IMR-90 (cell line): Measurements from ENCODE around the gene SMAD7. TPM values are rescaled to one million over a fixed set of nuclear protein-coding genes. Genes with fewer than 3 reads are reported as not detected.

Experiments
- ATAC-seq: fragments of 200-7000 bp; cut with Tn5 transposase; 2 replicates; pipeline ENCODE4 v1.9.1; 2020; ENCODE audit warnings: low read depth, mild to moderate bottlenecking, moderate library complexity
- BruUV-seq: library from RNA; stranded (reverse); fragments of 400-500 nt; replicated peaks from 2 replicates; lab custom pipeline; 2021; lab: Mats Ljungman, UMichigan
- CTCF ChIA-PET: fragments of 300-600 bp; formaldehyde crosslinking; extraction: SDS; loops from one replicate; lab custom pipeline; 2021; ENCODE audit warnings: antibody characterized with exemption; lab: Yijun Ruan, JAX
- POLR2A ChIA-PET: fragments of 300-600 bp; sonication (Branson Sonifier 250); formaldehyde crosslinking; loops from one replicate; lab custom pipeline; 2022; ENCODE audit warnings: antibody characterized with exemption; ENCODE audit not compliant: unreplicated experiment; lab: Charles Lee
- DNase-seq: peaks from one replicate; pipeline ENCODE4 v3.0.0; 2013
- H2AFZ ChIP-seq: replicated peaks from 2 replicates; pipeline ENCODE3; 2013; ENCODE audit warnings: low read length, mild to moderate bottlenecking; ENCODE audit not compliant: poor library complexity
- H2AK5ac ChIP-seq: 2 replicates; pipeline ENCODE4 v1.6.1; 2013; ENCODE audit warnings: low read depth, low read length, inconsistent platforms
- H2AK9ac ChIP-seq: replicated peaks from 2 replicates; pipeline ENCODE3; 2013; ENCODE audit warnings: mild to moderate bottlenecking, low read depth, low read length, moderate library complexity; ENCODE audit not compliant: poor library complexity
- H2BK120ac ChIP-seq: 2 replicates; pipeline ENCODE4 v1.6.1; 2013; ENCODE audit warnings: low read depth, low read length, inconsistent platforms
- H2BK15ac ChIP-seq: 3 replicates; pipeline ENCODE4 v1.6.1; 2013; ENCODE audit warnings: low read depth, low read length, inconsistent platforms
- H2BK20ac ChIP-seq: 2 replicates; pipeline ENCODE4 v1.6.1; 2013; ENCODE audit warnings: low read depth, mild to moderate bottlenecking, inconsistent platforms, low read length, moderate library complexity
- H2BK5ac ChIP-seq: 2 replicates; pipeline ENCODE4 v1.6.1; 2013; ENCODE audit warnings: mild to moderate bottlenecking, low read depth, low read length, inconsistent platforms; ENCODE audit not compliant: poor library complexity, severe bottlenecking
- H3K14ac ChIP-seq: replicated peaks from 2 replicates; pipeline ENCODE4 v1.6.1; 2013; ENCODE audit warnings: low read depth, low read length, inconsistent platforms
- H3K18ac ChIP-seq: 2 replicates; pipeline ENCODE4 v1.6.1; 2013; ENCODE audit warnings: low read depth, low read length, control low read depth
- H3K23ac ChIP-seq: 2 replicates; pipeline ENCODE4 v1.6.1; 2013; ENCODE audit warnings: low read depth, low read length, inconsistent platforms
- H3K27ac ChIP-seq: 2 replicates; pipeline ENCODE4 v1.5.1; 2013; ENCODE audit warnings: mild to moderate bottlenecking, control low read depth, low read length; ENCODE audit not compliant: insufficient read depth
- H3K27me3 ChIP-seq: 2 replicates; pipeline ENCODE4 v1.6.1; 2013; ENCODE audit warnings: low read length; ENCODE audit not compliant: control insufficient read depth, insufficient read depth
- H3K36me3 ChIP-seq: 2 replicates; pipeline ENCODE4 v1.6.1; 2013; ENCODE audit warnings: low read length, mixed read lengths; ENCODE audit not compliant: control insufficient read depth, insufficient read depth
- H3K4ac ChIP-seq: 2 replicates; pipeline ENCODE4 v1.6.1; 2013; ENCODE audit warnings: low read depth, low read length, inconsistent platforms
- H3K4me1 ChIP-seq: 2 replicates; pipeline ENCODE4 v1.6.1; 2013; ENCODE audit warnings: low read length, mixed read lengths; ENCODE audit not compliant: control insufficient read depth, insufficient read depth
- H3K4me2 ChIP-seq: 2 replicates; pipeline ENCODE4 v1.6.1; 2013; ENCODE audit warnings: low read depth, mild to moderate bottlenecking, control low read depth, low read length, moderate library complexity
- H3K4me3 ChIP-seq: 2 replicates; pipeline ENCODE4 v1.5.1; 2013; ENCODE audit warnings: low read depth, mild to moderate bottlenecking, control low read depth, low read length, moderate library complexity; ENCODE audit not compliant: insufficient read depth
- H3K56ac ChIP-seq: 2 replicates; pipeline ENCODE4 v1.6.1; 2013; ENCODE audit warnings: low read length, inconsistent platforms; ENCODE audit not compliant: insufficient read depth; ENCODE audit errors: extremely low read depth
- H3K79me1 ChIP-seq, 2 experiments: 2 replicates each; pipeline ENCODE4 v1.6.1; 2013; ENCODE audit warnings: low read length in 2 of 2, inconsistent platforms in 1 of 2, low read depth in 1 of 2
- H3K9ac ChIP-seq: 2 replicates; pipeline ENCODE4 v1.6.1; 2013; ENCODE audit warnings: low read depth, low read length, control low read depth
- H3K9me1 ChIP-seq: 2 replicates; pipeline ENCODE4 v1.6.1; 2013; ENCODE audit warnings: low read length, inconsistent platforms; ENCODE audit not compliant: insufficient read depth
- H3K9me3 ChIP-seq: 2 replicates; pipeline ENCODE4 v1.6.1; 2013; ENCODE audit warnings: low read length; ENCODE audit not compliant: control insufficient read depth, insufficient read depth
- H4K20me1 ChIP-seq: 2 replicates; pipeline ENCODE4 v1.6.1; 2013; ENCODE audit warnings: low read length, inconsistent platforms; ENCODE audit not compliant: insufficient read depth
- H4K5ac ChIP-seq: 2 replicates; pipeline ENCODE4 v1.6.1; 2013; ENCODE audit warnings: mild to moderate bottlenecking, low read depth, low read length, control low read depth
- H4K8ac ChIP-seq, 2 experiments: 2 replicates each; pipeline ENCODE4 v1.6.1; 2013; ENCODE audit warnings: low read depth in 2 of 2, low read length in 2 of 2, control low read depth in 1 of 2, inconsistent platforms in 1 of 2
- H4K91ac ChIP-seq: 2 replicates; pipeline ENCODE4 v1.6.1; 2013; ENCODE audit warnings: low read depth, low read length, inconsistent platforms; ENCODE audit not compliant: insufficient read depth
- CEBPB ChIP-seq: IDR thresholded peaks from 2 replicates; pipeline ENCODE4 v1.6.1; 2012; ENCODE audit warnings: low read depth, low read length, improper control_type of control experiment
- CHD1 ChIP-seq: IDR thresholded peaks from 2 replicates; pipeline ENCODE4 v1.6.1; 2012; ENCODE audit warnings: low read depth, low read length, improper control_type of control experiment
- ELK1 ChIP-seq: fragments of 150-350 bp; IDR thresholded peaks from 2 replicates; pipeline ENCODE4 v1.6.1; 2016; ENCODE audit warnings: low read depth, mild to moderate bottlenecking, low read length, moderate library complexity, borderline replicate concordance
- FOS ChIP-seq: fragments of 150-350 bp; IDR thresholded peaks from 2 replicates; pipeline ENCODE4 v1.6.1; 2016; ENCODE audit warnings: low read depth, low read length
- MAFK ChIP-seq: IDR thresholded peaks from 2 replicates; pipeline ENCODE4 v1.6.1; 2012; ENCODE audit warnings: low read depth, low read length, improper control_type of control experiment
- MAZ ChIP-seq: IDR thresholded peaks from 2 replicates; pipeline ENCODE4 v1.6.1; 2012; ENCODE audit warnings: low read depth, mild to moderate bottlenecking, low read length, improper control_type of control experiment, moderate library complexity, borderline replicate concordance
- MXI1 ChIP-seq: IDR thresholded peaks from 2 replicates; pipeline ENCODE4 v1.6.1; 2012; ENCODE audit warnings: low read depth, mild to moderate bottlenecking, low read length, moderate library complexity, borderline replicate concordance
- NFE2L2 ChIP-seq: fragments of 150-350 bp; IDR thresholded peaks from 2 replicates; pipeline ENCODE4 v1.6.1; 2016; ENCODE audit warnings: low read depth, mild to moderate bottlenecking, low read length
- POLR2A ChIP-seq: IDR thresholded peaks from 2 replicates; pipeline ENCODE4 v1.6.1; 2012; ENCODE audit warnings: mild to moderate bottlenecking, low read depth, low read length
- RAD21 ChIP-seq: IDR thresholded peaks from 2 replicates; pipeline ENCODE4 v1.6.1; 2012; ENCODE audit warnings: low read length, improper control_type of control experiment
- RCOR1 ChIP-seq: IDR thresholded peaks from 2 replicates; pipeline ENCODE4 v1.6.1; 2012; ENCODE audit warnings: mild to moderate bottlenecking, low read length, improper control_type of control experiment; ENCODE audit not compliant: insufficient replicate concordance
- RFX5 ChIP-seq: IDR thresholded peaks from 2 replicates; pipeline ENCODE4 v1.8.0; 2012; ENCODE audit warnings: low read depth, mild to moderate bottlenecking, low read length, moderate library complexity
- SMC3 ChIP-seq: fragments of 150-350 bp; IDR thresholded peaks from 2 replicates; pipeline ENCODE4 v1.6.1; 2016; ENCODE audit warnings: low read depth, mild to moderate bottlenecking, antibody characterized with exemption, low read length, moderate library complexity
- USF2 ChIP-seq: fragments of 150-350 bp; IDR thresholded peaks from 2 replicates; pipeline ENCODE4 v1.6.1; 2017; ENCODE audit warnings: mild to moderate bottlenecking, antibody characterized with exemption, low read length, low read depth
- WGBS, 2 experiments: methylation state at CpG; one replicate each; pipeline versions ENCODE4 v1.1.5 to v1.1.7; 2013; ENCODE audit warnings: missing lambda C conversion rate in 2 of 2; ENCODE audit not compliant: insufficient read length in 1 of 2; ENCODE audit errors: extremely low coverage in 2 of 2; 5-methylcytosine and 5-hydroxymethylcytosine counted together
- dilution Hi-C: fragments of 300-500 bp; cut with HindIII; formaldehyde crosslinking; loops from one replicate; pipeline ENCODE4 v1.14.3; 2018; ENCODE audit warnings: low sequenced_read_pairs; ENCODE audit not compliant: unreplicated experiment
- in situ Hi-C: fragments of 300-500 bp; cut with MboI; formaldehyde crosslinking; loops from 3 replicates; pipeline ENCODE4 v1.14.3; 2019; ENCODE audit warnings: low sequenced_read_pairs, inconsistent platforms, mixed read lengths
- intact Hi-C: fragments of 100-400 bp; cut with micrococcal nuclease; formaldehyde crosslinking; loops from 2 replicates; pipeline ENCODE4 v1.10.0; 2022
- polyA plus RNA-seq, 3 experiments: library from polyadenylated mRNA; depleted of rRNA; stranded (reverse); fragments of >200 nt; gene quantifications; 2 replicates each; pipeline ENCODE4 v1.2.3, GENCODE V29; 2012; ENCODE audit warnings: low replicate concordance in 1 of 3
- total RNA-seq: library from RNA; depleted of rRNA; stranded (reverse); fragments of >200 nt; gene quantifications from 2 replicates; pipeline ENCODE4 v1.2.3, GENCODE V29; 2012
- TF ChIP-seq, protein P1 (sequence below): conservative IDR thresholded peaks from 2 replicates; pipeline ENCODE4 v1.5.1; 2012; ENCODE audit warnings: mild to moderate bottlenecking, low read depth, low read length, improper control_type of control experiment

Gene SMAD7
- total and polyA plus RNA-seq, 2 of the 4 experiments (the other 2 are of a cell fraction) = 15.8 to 17.6 TPM

DNA sequence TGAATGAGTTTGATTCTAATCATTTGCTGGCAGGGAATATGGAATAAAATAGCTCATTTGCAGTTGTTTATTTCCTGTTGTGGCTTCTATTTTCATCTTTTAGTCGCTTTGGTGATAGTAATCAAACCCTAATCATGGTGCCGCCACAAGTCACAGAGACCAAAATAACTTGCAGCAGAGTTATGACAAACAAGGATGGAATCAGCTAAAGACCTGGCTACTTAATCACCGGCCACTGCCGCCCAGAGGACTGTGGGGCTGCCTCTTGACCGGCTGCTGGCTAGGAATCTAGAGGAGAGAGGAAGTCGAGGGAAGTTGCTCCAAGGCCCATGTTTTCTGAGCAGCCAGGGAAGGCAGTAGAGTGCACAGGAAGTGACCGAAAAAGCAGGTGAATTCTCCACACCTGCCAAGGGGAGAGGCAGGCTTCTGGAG, 5.1 kb upstream of the SMAD7 start:
- peak overlapping the region; percentile 67 for H2AFZ ChIP-seq
- H4K5ac ChIP-seq = peak overlapping the region; percentile 65
- H3K56ac ChIP-seq = peak overlapping the region; percentile 85
- peak overlapping the region; percentile 90 for H3K18ac ChIP-seq
- H4K8ac ChIP-seq = peak overlapping the region; percentile 57 to 91
- in situ Hi-C loops = no loop called here
- no peaks in the 10 kb centered on the region for H3K9me3 ChIP-seq
- peak overlapping the region; percentile 92 for H4K91ac ChIP-seq
- peak overlapping the region; percentile 63; the same call in 1 of the 2 replicates for H2AK5ac ChIP-seq
- no TSS peak for BruUV-seq
- peaks cover 24% of the 10 kb centered on the region for H3K4me1 ChIP-seq
- H3K9me1 ChIP-seq = peaks cover 13% of the 10 kb centered on the region
- no peak overlapping the region for H3K4me3 ChIP-seq
- POLR2A ChIA-PET = interaction anchor here (0.7 kb wide), 1 partner anchor 86 kb away, joined by 4 read pairs; no protein-coding TSS in a partner anchor
- DNase-seq (peak; percentile 85), ATAC-seq (peak; percentile 33)
- H2BK5ac ChIP-seq = peak overlapping the region; percentile 96
- H4K20me1 ChIP-seq = peaks cover 4% of the 10 kb centered on the region
- H2BK120ac ChIP-seq = peak overlapping the region; percentile 91
- no peaks in the 10 kb centered on the region for H3K36me3 ChIP-seq
- WGBS, 2 experiments = no CpG with 5 or more reads among the region's 7 CpGs
- peak overlapping the region; percentile 22 for H3K9ac ChIP-seq
- H3K27ac ChIP-seq = peak overlapping the region; percentile 78
- H2AK9ac ChIP-seq = peak overlapping the region; percentile 73
- H2BK15ac ChIP-seq = peak overlapping the region; percentile 77; the same call in 2 of the 3 replicates
- peak overlapping the region; percentile 84; the same call in 1 of the 2 replicates for H3K23ac ChIP-seq
- peak overlapping the region; percentile 94 for H2BK20ac ChIP-seq
- H3K79me1 ChIP-seq = peaks cover 0 to 9% of the 10 kb centered on the region in 2 experiments; a peak in 3 of 4 replicates
- H3K27me3 ChIP-seq = no peaks in the 10 kb centered on the region
- H3K4me2 ChIP-seq = peak overlapping the region; percentile 56
- CTCF ChIA-PET = interaction anchor here (0.7 to 1.6 kb wide), 2 partner anchors 22 to 87 kb away, joined by 3 to 6 read pairs; no protein-coding TSS in a partner anchor
- intact Hi-C loops = no loop called here
- H3K14ac ChIP-seq = peak overlapping the region; percentile 82
- peak overlapping the region; percentile 91 for H3K4ac ChIP-seq
- dilution Hi-C loops = no loop called here
- TF ChIP-seq MAZ (peak; percentile 31; the same call in 1 of the 2 replicates), FOS (no peak), POLR2A (peak; percentile 58), CEBPB (no peak), RFX5 (no peak), ELK1 (no peak), SMC3 (0 out of 2 replicates have a peak, but pooled peaks have one; percentile 25), RAD21 (peak; percentile 43), NFE2L2 (no peak), MAFK (no peak), MXI1 (no peak), RCOR1 (no peak), CHD1 (no peak), USF2 (no peak)
- TF ChIP-seq, protein P1, sequence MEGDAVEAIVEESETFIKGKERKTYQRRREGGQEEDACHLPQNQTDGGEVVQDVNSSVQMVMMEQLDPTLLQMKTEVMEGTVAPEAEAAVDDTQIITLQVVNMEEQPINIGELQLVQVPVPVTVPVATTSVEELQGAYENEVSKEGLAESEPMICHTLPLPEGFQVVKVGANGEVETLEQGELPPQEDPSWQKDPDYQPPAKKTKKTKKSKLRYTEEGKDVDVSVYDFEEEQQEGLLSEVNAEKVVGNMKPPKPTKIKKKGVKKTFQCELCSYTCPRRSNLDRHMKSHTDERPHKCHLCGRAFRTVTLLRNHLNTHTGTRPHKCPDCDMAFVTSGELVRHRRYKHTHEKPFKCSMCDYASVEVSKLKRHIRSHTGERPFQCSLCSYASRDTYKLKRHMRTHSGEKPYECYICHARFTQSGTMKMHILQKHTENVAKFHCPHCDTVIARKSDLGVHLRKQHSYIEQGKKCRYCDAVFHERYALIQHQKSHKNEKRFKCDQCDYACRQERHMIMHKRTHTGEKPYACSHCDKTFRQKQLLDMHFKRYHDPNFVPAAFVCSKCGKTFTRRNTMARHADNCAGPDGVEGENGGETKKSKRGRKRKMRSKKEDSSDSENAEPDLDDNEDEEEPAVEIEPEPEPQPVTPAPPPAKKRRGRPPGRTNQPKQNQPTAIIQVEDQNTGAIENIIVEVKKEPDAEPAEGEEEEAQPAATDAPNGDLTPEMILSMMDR = 0 out of 2 replicates have a peak, but pooled peaks have one; percentile 25
